Gastrocnemius medialis (tissue), 4 donors: ENCODE results near the gene KCNS3.

Experiments
- CTCF ChIP-seq, 5 experiments: fragments of 450-650 bp in 3 of 5; fragments of 200-600 bp in 2 of 5; sonication (generic) in 2 of 5; IDR thresholded peaks in 4 of 5; conservative IDR thresholded peaks in 1 of 5; 1 replicate in 4 of 5; 2 replicates in 1 of 5; pipeline ENCODE4 v1.5.1; 2016 to 2019; ENCODE audit warnings: antibody characterized with exemption in 5 of 5, mild to moderate bottlenecking in 3 of 5, moderate library complexity in 3 of 5
- POLR2A ChIP-seq, 2 donors: fragments of 450-650 bp; IDR thresholded peaks; one replicate each; pipeline ENCODE4 v1.6.1; 2017; ENCODE audit warnings: antibody characterized with exemption in 2 of 2, mild to moderate bottlenecking in 2 of 2, moderate library complexity in 2 of 2

- TF ChIP-seq POLR2A (IDR thresholded peaks at IDR 0.05) = no peak
- no peak for TF ChIP-seq CTCF (IDR thresholded peaks at IDR 0.05 in 4 of 5, conservative IDR thresholded peaks at IDR 0.05 in 1 of 5)
Measured at GRCh38 chr2:17943444-17943843, 65.0 kb downstream of the KCNS3 start.
